Measurements from ENCODE around the gene PARD6B. TPM values are rescaled to one million over a fixed set of nuclear protein-coding genes. Genes with fewer than 3 reads are reported as not detected.

Gene PARD6B
- total and polyA plus RNA-seq, 2 of the 13 experiments (the other 11 are each of a cell fraction or from before 2014, with no cell fraction given), result 6.9 to 22.2 TPM

- TF ChIP-seq ARID4A (CRISPR knock-in tag; IDR thresholded peaks at IDR 0.05; ENCODE audit: borderline replicate concordance) (no peak), MEIS2 (CRISPR knock-in tag; IDR thresholded peaks at IDR 0.05) (no peak), CCAR2 (optimal IDR thresholded peaks at IDR 0.05; ENCODE audit: low read depth, low read length) (no peak), GABPB1 (CRISPR knock-in tag; IDR thresholded peaks at IDR 0.05) (no peak), TARDBP (CRISPR knock-in tag; IDR thresholded peaks at IDR 0.05) (no peak), ZMYM4 (CRISPR knock-in tag; IDR thresholded peaks at IDR 0.05) (0 out of 2 replicates have a peak, but pooled peaks have one; percentile 9), ZNF383 (CRISPR knock-in tag; IDR thresholded peaks at IDR 0.05; ENCODE audit: borderline replicate concordance) (no peak), PATZ1 (CRISPR knock-in tag; IDR thresholded peaks at IDR 0.05) (peak; percentile 72), FOSL1 (CRISPR knock-in tag; IDR thresholded peaks at IDR 0.05; ENCODE audit: borderline replicate concordance) (no peak), REXO4 (CRISPR knock-in tag; IDR thresholded peaks at IDR 0.05; ENCODE audit: borderline replicate concordance) (no peak), ZSCAN29 (CRISPR knock-in tag; conservative IDR thresholded peaks at IDR 0.05) (peak; percentile 83; the same call in 1 of the 2 replicates), CEBPB (IDR thresholded peaks at IDR 0.05; ENCODE audit: borderline replicate concordance, low read depth, low read length) (peak; percentile 69; the same call in 1 of the 2 replicates), HDAC1 (CRISPR knock-in tag; IDR thresholded peaks at IDR 0.05) (no peak), ZNF253 (CRISPR knock-in tag; IDR thresholded peaks at IDR 0.05; ENCODE audit: borderline replicate concordance) (no peak), PHF5A (CRISPR knock-in tag; IDR thresholded peaks at IDR 0.05; ENCODE audit: low read depth, unreplicated experiment) (no peak), HOXA3 (CRISPR knock-in tag; IDR thresholded peaks at IDR 0.05) (no peak; the same call in 1 of the 2 replicates), ZNF512 (CRISPR knock-in tag; IDR thresholded peaks at IDR 0.05) (no peak), ZNF124 (CRISPR knock-in tag; IDR thresholded peaks at IDR 0.05) (peak; percentile 48; the same call in 1 of the 2 replicates), SP140L (CRISPR knock-in tag; IDR thresholded peaks at IDR 0.05; ENCODE audit: borderline replicate concordance) (peak; percentile 87; the same call in 1 of the 2 replicates)
These were observed 56.9 kb downstream of the PARD6B start (continued) for GRCh38 chr20:50788045-50788991.

All from HepG2 (cell line).